ENCODE measurements around the gene KRTAP20-1.

The KRTAP20-1 gene

DNA sequence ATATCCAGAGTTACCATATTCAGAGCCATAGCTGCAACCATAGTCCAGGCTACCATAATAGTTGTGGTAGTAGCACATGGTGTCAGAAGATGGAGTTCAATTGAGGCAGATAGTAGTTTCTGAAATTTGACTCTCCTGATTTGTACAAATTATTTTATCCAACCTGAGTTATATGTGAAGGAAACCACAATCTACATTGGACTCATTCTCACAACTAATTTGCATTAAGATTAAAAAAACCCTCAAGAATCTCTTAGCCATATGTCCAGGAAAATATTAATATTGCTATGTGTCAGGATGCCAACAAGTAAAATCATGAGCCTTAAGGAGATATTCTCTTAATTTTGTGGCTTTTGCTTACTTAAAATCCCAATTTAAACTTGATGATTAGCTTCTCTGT, 25.9 kb upstream of the KRTAP20-1 start, which contains the start of gene KRTAP22-2:
KRTAP22-2 (minus strand) TSS at position 101 of the 400 bp plus-strand sequence.
- Histone ChIP-seq H4K20me1 (ENCODE audit: insufficient read depth, low read length, poor library complexity, severe bottlenecking) (no peaks in the 10 kb centered on the region), H3K27me3 (ENCODE audit: insufficient read depth, low read length, poor library complexity, severe bottlenecking) (no peaks in the 10 kb centered on the region), H3K4me3 (ENCODE audit: low read length, poor library complexity, severe bottlenecking) (no peak within 1 kb of the TSS), H3K9ac (ENCODE audit: low read depth, low read length, poor library complexity, severe bottlenecking) (no peak within 1 kb of the TSS), H3K4me2 (ENCODE audit: low read depth, low read length, poor library complexity, severe bottlenecking) (no peak within 1 kb of the TSS), H3F3A (ENCODE audit: low read depth) (no peaks in the 10 kb centered on the region), H2AFZ (ENCODE audit: low read length) (no peak within 1 kb of the TSS), H3K79me2 (ENCODE audit: insufficient read depth, low read length) (no peaks in the 10 kb centered on the region), H3K9me2 (replicated peaks; ENCODE audit: low read depth, low read length) (no peaks in the 10 kb centered on the region), H3K9me3 (ENCODE audit: insufficient read depth, low read depth, low read length) (no peaks in the 10 kb centered on the region), H3K36me3 (ENCODE audit: insufficient read depth, low read length) (no peaks in the 10 kb centered on the region), H3K4me1 (ENCODE audit: insufficient read depth, low read length, poor library complexity, severe bottlenecking) (no peaks in the 10 kb centered on the region)
- TF ChIP-seq EZH2phosphoT487 (IDR thresholded peaks at IDR 0.05; ENCODE audit: borderline replicate concordance), result no peak
- TF ChIP-seq, protein P1, sequence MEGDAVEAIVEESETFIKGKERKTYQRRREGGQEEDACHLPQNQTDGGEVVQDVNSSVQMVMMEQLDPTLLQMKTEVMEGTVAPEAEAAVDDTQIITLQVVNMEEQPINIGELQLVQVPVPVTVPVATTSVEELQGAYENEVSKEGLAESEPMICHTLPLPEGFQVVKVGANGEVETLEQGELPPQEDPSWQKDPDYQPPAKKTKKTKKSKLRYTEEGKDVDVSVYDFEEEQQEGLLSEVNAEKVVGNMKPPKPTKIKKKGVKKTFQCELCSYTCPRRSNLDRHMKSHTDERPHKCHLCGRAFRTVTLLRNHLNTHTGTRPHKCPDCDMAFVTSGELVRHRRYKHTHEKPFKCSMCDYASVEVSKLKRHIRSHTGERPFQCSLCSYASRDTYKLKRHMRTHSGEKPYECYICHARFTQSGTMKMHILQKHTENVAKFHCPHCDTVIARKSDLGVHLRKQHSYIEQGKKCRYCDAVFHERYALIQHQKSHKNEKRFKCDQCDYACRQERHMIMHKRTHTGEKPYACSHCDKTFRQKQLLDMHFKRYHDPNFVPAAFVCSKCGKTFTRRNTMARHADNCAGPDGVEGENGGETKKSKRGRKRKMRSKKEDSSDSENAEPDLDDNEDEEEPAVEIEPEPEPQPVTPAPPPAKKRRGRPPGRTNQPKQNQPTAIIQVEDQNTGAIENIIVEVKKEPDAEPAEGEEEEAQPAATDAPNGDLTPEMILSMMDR (conservative IDR thresholded peaks at IDR 0.05; ENCODE audit: low read length), result no peak

DNA sequence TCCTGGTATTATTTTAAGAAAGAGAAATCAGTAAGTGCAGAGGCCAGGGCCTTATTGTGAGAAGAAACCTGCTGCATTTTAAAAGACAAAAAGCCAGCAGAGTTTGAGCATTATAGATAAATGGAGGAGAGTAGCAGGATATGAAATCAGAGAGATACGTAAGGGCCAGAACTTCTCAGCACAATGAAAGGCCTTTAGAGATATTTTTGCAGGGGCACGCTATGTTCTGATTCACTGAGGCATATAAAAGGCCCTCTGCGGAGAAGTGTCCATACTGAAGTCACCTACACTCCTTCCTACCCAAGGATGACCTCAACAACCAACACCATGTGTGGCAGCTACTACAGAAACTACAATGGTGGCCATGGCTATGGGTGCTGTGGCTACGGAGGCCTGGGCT, 24.1 kb upstream of the KRTAP20-1 start, which contains the start of gene KRTAP6-3:
KRTAP6-3 (plus strand) TSS at position 301 of the 400 bp plus-strand sequence; CDS start at position 307, 6 bp downstream.
- H3K36me3 ChIP-seq (ENCODE audit: insufficient read depth, low read length), result no peaks in the 10 kb centered on the region
- H3K4me3 ChIP-seq (ENCODE audit: low read length, poor library complexity, severe bottlenecking), result no peak within 1 kb of the TSS
- no peaks in the 10 kb centered on the region for H3K9me2 ChIP-seq (replicated peaks; ENCODE audit: low read depth, low read length)

DNA sequence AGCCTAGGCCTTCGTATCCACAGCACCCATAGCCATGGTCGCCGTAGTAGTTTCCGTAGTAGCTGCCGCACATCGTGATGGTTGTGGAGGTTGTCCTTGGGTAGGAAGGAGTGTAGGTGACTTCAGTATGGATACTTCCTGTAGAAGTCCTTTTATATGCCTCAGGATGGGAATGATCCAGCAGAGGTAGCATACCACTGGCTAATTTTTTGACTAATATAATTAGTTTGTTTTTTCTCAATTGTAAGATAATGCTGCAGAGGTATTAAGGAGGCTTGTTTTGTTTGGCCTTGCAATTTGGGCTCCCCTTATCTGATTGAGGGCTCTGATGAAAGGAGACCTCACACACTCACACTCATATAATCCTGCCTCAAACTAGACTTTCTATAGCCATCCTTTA, 17.4 kb upstream of the KRTAP20-1 start, which contains the start of gene KRTAP6-2:
KRTAP6-2 (minus strand) TSS at position 101 of the 400 bp plus-strand sequence; CDS start at position 73, 28 bp downstream.
- TF ChIP-seq EZH2phosphoT487 (IDR thresholded peaks at IDR 0.05; ENCODE audit: borderline replicate concordance), result no peak
- TF ChIP-seq, protein P1 (conservative IDR thresholded peaks at IDR 0.05; ENCODE audit: low read length), result no peak
- H3K4me1 ChIP-seq (ENCODE audit: insufficient read depth, low read length, poor library complexity, severe bottlenecking), result no peaks in the 10 kb centered on the region
- H3K9me2 ChIP-seq (replicated peaks; ENCODE audit: low read depth, low read length), result no peaks in the 10 kb centered on the region
- no peaks in the 10 kb centered on the region for H3F3A ChIP-seq (ENCODE audit: low read depth)
- no peak within 1 kb of the TSS for H3K9ac ChIP-seq (ENCODE audit: low read depth, low read length, poor library complexity, severe bottlenecking)
- H2AFZ ChIP-seq (ENCODE audit: low read length), result no peak within 1 kb of the TSS
- H3K9me3 ChIP-seq (ENCODE audit: insufficient read depth, low read depth, low read length), result 0 out of 2 replicates have a peak, but pooled peaks cover 3% of the 10 kb centered on the region
- no peaks in the 10 kb centered on the region for H4K20me1 ChIP-seq (ENCODE audit: insufficient read depth, low read length, poor library complexity, severe bottlenecking)
- no peaks in the 10 kb centered on the region for H3K36me3 ChIP-seq (ENCODE audit: insufficient read depth, low read length)
- no peak within 1 kb of the TSS for H3K4me2 ChIP-seq (ENCODE audit: low read depth, low read length, poor library complexity, severe bottlenecking)
- no peaks in the 10 kb centered on the region for H3K79me2 ChIP-seq (ENCODE audit: insufficient read depth, low read length)
- no peaks in the 10 kb centered on the region for H3K27me3 ChIP-seq (ENCODE audit: insufficient read depth, low read length, poor library complexity, severe bottlenecking)
- H3K4me3 ChIP-seq (ENCODE audit: low read length, poor library complexity, severe bottlenecking), result no peak within 1 kb of the TSS

More for the DNA sequence above, 24.1 kb upstream of the KRTAP20-1 start, which contains the start of gene KRTAP6-3:
- H3F3A ChIP-seq (ENCODE audit: low read depth), result no peaks in the 10 kb centered on the region
- H3K79me2 ChIP-seq (ENCODE audit: insufficient read depth, low read length), result no peaks in the 10 kb centered on the region
- H2AFZ ChIP-seq (ENCODE audit: low read length), result no peak within 1 kb of the TSS
- H3K27me3 ChIP-seq (ENCODE audit: insufficient read depth, low read length, poor library complexity, severe bottlenecking), result no peaks in the 10 kb centered on the region
- H3K9me3 ChIP-seq (ENCODE audit: insufficient read depth, low read depth, low read length), result no peaks in the 10 kb centered on the region
- H3K4me1 ChIP-seq (ENCODE audit: insufficient read depth, low read length, poor library complexity, severe bottlenecking), result no peaks in the 10 kb centered on the region
- no peaks in the 10 kb centered on the region for H4K20me1 ChIP-seq (ENCODE audit: insufficient read depth, low read length, poor library complexity, severe bottlenecking)
- H3K4me2 ChIP-seq (ENCODE audit: low read depth, low read length, poor library complexity, severe bottlenecking), result no peak within 1 kb of the TSS
- TF ChIP-seq, protein P1 (conservative IDR thresholded peaks at IDR 0.05; ENCODE audit: low read length), result no peak
- no peak for TF ChIP-seq EZH2phosphoT487 (IDR thresholded peaks at IDR 0.05; ENCODE audit: borderline replicate concordance)
- no peak within 1 kb of the TSS for H3K9ac ChIP-seq (ENCODE audit: low read depth, low read length, poor library complexity, severe bottlenecking)
